Spleen (tissue), 7 donors: ENCODE results near the gene BTBD18.

Experiments used
- CTCF ChIP-seq, 11 experiments: fragments of 200-600 bp in 7 of 11; fragments of 450-650 bp in 4 of 11; sonication (generic) in 4 of 11; IDR thresholded peaks in 8 of 11; conservative IDR thresholded peaks in 3 of 11; 1 replicate in 7 of 11; 2 replicates in 4 of 11; pipeline versions ENCODE4 v1.4.0 to v1.8.0; 2016 to 2021; ENCODE audit warnings: antibody characterized with exemption in 11 of 11, inconsistent platforms in 4 of 11, mild to moderate bottlenecking in 1 of 11
- POLR2AphosphoS5 ChIP-seq, 3 donors: sonication (generic); formaldehyde crosslinking; IDR thresholded peaks; one replicate each; pipeline ENCODE4 v1.5.1; 2017; ENCODE audit warnings: antibody characterized with exemption in 3 of 3
- donor health status: DM: no; HTN: no; CAD: no; lungs with moderate emphysema.
- donor health status: DM: no; HTN: no; CAD: no.
- donor health status: DM: no; HTN: no; CAD: no.

GRCh38 chr11:57776577-57777210, 25.1 kb upstream of the BTBD18 start:
- TF ChIP-seq POLR2AphosphoS5 (IDR thresholded peaks at IDR 0.05) (no peak), CTCF (IDR thresholded peaks at IDR 0.05 in 8 of 11, conservative IDR thresholded peaks at IDR 0.05 in 3 of 11) (no peak)
